Tibial artery (tissue), 4 donors: Measurements from ENCODE around the gene GALNT14.

Experiments
- DNase-seq, 2 donors: peaks; one replicate each; pipeline ENCODE4 v3.0.0-alpha.2; 2019
- H3K27ac ChIP-seq, 2 donors: fragments of 200-600 bp; sonication (generic) in 1 of 2; 1 replicate in 1 of 2; 2 replicates in 1 of 2; pipeline ENCODE4 v1.5.1; 2018 to 2019; ENCODE audit warnings: mild to moderate bottlenecking in 1 of 2
- H3K27me3 ChIP-seq, 2 donors: fragments of 200-600 bp; sonication (generic) in 1 of 2; one replicate each; pipeline versions ENCODE4 v1.5.1 to v1.6.0; 2016 to 2019
- H3K36me3 ChIP-seq, 3 donors: fragments of 200-600 bp; sonication (generic) in 2 of 3; one replicate each; pipeline ENCODE4 v1.5.1; 2016 to 2019; ENCODE audit warnings: mild to moderate bottlenecking in 2 of 3
- H3K4me1 ChIP-seq, 4 donors: fragments of 200-600 bp; sonication (generic) in 2 of 4; 1 replicate in 3 of 4; 2 replicates in 1 of 4; pipeline ENCODE4 v1.5.1; 2016 to 2019
- H3K4me3 ChIP-seq, 2 donors: fragments of 200-600 bp; sonication (generic) in 1 of 2; 1 replicate in 1 of 2; 2 replicates in 1 of 2; pipeline ENCODE4 v1.5.1; 2018 to 2019; ENCODE audit warnings: mild to moderate bottlenecking in 2 of 2
- H3K9me3 ChIP-seq, 3 donors: fragments of 200-600 bp; sonication (generic) in 1 of 3; one replicate each; pipeline ENCODE4 v1.5.1; 2016 to 2019
- intact Hi-C: fragments of 100-400 bp; cut with DNase I; formaldehyde crosslinking; loops from one replicate; pipeline ENCODE4 v1.15.0; 2023; ENCODE audit warnings: low total_unique reads
- TF ChIP-seq, protein P1 (sequence below), 2 experiments: fragments of 200-600 bp in 1 of 2; fragments of 450-650 bp in 1 of 2; IDR thresholded peaks; one replicate each; pipeline ENCODE4 v1.5.1; 2017 to 2019; ENCODE audit warnings: antibody characterized with exemption in 2 of 2, mild to moderate bottlenecking in 1 of 2, moderate library complexity in 1 of 2

GALNT14 gene

DNA sequence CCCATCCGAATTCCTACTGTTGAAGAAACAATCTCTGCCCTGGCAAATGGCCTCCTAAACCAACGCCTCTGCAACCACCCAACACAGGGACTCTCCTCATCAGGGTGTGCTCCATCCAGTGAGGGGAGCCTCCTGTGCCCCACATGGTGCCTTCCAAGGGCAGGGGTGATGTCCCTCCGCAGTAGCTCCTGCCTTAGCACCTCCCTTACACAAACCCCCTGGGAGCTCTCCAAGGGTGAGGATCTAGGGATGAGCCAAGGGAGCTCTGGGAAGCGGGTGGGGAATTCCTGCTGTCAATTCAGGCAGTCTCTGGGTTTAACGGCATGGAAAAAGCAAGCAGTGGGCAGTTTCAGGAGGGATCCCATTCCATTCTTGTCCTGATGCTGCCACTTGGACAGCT, 3.8 kb downstream of the GALNT14 start:
- Histone ChIP-seq H3K4me1 (peaks cover 3 to 22% (median 18%) of the 10 kb centered on the region in 4 donors), H3K27ac (no peak overlapping the region), H3K9me3 (no peaks in the 10 kb centered on the region), H3K4me3 (no peak overlapping the region), H3K27me3 (peaks cover 0 to 52% of the 10 kb centered on the region in 2 donors), H3K36me3 (no peaks in the 10 kb centered on the region)
- DNase-seq = no peak
- TF ChIP-seq, protein P1, sequence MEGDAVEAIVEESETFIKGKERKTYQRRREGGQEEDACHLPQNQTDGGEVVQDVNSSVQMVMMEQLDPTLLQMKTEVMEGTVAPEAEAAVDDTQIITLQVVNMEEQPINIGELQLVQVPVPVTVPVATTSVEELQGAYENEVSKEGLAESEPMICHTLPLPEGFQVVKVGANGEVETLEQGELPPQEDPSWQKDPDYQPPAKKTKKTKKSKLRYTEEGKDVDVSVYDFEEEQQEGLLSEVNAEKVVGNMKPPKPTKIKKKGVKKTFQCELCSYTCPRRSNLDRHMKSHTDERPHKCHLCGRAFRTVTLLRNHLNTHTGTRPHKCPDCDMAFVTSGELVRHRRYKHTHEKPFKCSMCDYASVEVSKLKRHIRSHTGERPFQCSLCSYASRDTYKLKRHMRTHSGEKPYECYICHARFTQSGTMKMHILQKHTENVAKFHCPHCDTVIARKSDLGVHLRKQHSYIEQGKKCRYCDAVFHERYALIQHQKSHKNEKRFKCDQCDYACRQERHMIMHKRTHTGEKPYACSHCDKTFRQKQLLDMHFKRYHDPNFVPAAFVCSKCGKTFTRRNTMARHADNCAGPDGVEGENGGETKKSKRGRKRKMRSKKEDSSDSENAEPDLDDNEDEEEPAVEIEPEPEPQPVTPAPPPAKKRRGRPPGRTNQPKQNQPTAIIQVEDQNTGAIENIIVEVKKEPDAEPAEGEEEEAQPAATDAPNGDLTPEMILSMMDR (IDR thresholded peaks at IDR 0.05) = no peak
- intact Hi-C loops = no loop called here

DNA sequence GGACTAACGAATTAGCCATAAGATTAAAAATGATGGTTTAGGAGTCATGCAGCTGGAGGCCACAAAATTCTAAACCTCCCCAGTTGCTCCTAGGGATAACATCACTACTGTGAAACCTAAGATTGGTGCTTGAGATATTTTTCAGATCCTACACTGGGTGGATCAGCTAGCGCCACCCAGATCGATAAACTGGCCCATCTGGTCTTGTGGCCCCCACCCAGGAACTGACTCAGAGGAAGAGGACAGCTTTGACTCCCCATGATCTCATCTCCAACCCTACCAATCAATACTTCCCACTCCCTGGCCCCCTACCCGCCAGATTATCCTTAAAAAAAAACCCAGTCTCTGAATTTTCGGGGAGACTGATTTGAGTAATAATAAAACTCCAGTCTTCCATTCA, 5.5 kb downstream of the GALNT14 start:
- peaks cover 0 to 52% of the 10 kb centered on the region in 2 donors for H3K27me3 ChIP-seq
- H3K27ac ChIP-seq = no peak overlapping the region
- no peak overlapping the region for H3K4me3 ChIP-seq
- intact Hi-C loops = no loop called here
- no peaks in the 10 kb centered on the region for H3K36me3 ChIP-seq
- TF ChIP-seq, protein P1 (IDR thresholded peaks at IDR 0.05) = no peak
- peaks cover 3 to 12% (median 11%) of the 10 kb centered on the region in 4 donors for H3K4me1 ChIP-seq
- no peaks in the 10 kb centered on the region for H3K9me3 ChIP-seq
- DNase-seq = no peak

DNA sequence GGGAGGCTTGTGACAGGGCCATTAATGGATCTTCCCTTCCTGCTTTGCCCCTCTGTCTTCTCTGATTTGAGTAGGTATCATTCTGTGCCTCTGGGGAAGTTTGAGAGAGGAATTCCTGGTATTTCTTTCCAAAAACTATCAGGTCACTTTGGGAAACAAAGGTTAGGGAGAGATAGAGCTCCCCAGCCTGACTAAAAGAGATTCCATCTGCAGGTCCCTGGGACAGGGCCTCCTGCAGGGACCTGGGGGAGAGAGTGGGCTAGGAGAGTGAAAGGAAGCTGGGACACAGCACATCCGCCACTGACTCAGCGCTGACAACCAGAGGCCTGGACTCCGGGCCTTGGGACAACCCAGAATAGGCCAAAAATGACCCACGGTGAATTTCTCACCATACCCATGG, 6.4 kb downstream of the GALNT14 start:
- intact Hi-C loops = no loop called here

DNA sequence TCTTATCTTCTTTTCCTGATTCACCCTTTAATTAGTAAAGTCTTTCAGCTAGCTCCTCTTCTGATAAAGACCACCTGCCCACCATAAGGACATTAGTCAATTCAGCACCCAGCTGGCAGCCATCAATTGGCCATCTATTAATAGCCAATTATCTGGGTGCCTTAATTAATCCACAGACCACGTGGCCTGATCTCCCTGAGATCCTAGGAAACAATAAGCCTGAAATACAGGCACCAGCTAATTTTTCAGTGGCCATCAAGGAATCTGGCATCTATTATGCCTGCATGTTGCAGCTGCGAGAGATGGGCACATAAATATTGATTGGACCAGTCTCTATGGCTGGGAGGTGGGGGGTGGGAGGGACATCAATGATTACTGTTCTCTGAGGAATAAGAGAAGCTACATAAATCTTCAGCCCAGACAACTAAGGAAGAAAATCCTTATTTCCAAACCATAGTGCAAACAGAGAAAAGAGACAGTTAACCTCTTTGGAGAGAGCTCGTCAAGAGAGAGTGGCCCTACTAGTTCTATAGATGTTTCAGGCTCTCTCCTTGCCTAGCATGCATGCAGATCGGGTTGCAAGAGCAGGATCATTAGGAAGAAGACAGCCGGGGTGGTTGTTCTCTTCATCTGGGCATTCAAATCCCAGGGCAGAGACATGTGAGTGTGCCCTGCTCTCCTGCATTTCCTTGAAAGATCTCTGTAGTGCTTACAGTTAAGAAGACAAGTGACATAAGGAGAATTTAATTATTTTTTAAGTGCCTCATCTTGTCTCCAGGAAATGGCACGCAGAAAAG, 8.7 kb downstream of the GALNT14 start:
- TF ChIP-seq, protein P1 (IDR thresholded peaks at IDR 0.05) = no peak
- DNase-seq = no peak
- intact Hi-C loops = no loop called here
- no peaks in the 10 kb centered on the region for H3K4me1 ChIP-seq
- peaks cover 0 to 25% of the 10 kb centered on the region in 2 donors for H3K27me3 ChIP-seq
- no peaks in the 10 kb centered on the region for H3K9me3 ChIP-seq
- H3K36me3 ChIP-seq = no peaks in the 10 kb centered on the region
- H3K27ac ChIP-seq = no peak overlapping the region
- no peak overlapping the region for H3K4me3 ChIP-seq

More for the DNA sequence above, 6.4 kb downstream of the GALNT14 start:
- Histone ChIP-seq H3K27me3 (peaks cover 0 to 44% of the 10 kb centered on the region in 2 donors), H3K4me3 (no peak overlapping the region), H3K36me3 (no peaks in the 10 kb centered on the region), H3K4me1 (peaks cover 0 to 3% (median 2%) of the 10 kb centered on the region in 4 donors), H3K9me3 (no peaks in the 10 kb centered on the region), H3K27ac (no peak overlapping the region)
- no peak for DNase-seq
- TF ChIP-seq, protein P1 (IDR thresholded peaks at IDR 0.05) = no peak

DNA sequence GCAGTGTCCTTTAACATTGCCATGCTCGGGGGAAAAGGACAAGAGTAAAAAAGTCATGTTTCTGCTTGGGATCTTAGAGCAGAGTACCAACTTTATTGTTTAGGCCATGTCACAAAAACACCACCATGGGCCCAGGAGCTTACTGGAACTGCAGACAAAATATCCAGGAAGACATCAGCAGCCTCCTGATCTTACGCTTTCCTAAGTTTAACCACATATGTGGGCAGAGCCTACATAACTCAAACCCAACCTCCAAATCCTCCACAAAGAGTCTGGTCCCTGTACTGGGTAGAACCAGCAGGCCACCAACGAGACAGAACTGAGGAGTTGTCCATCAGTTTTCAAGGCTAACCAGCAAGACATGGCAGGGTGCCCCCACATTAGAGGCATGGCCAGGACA, 10.3 kb downstream of the GALNT14 start:
- Histone ChIP-seq H3K4me1 (no peaks in the 10 kb centered on the region), H3K27ac (no peak overlapping the region), H3K27me3 (peaks cover 0 to 20% of the 10 kb centered on the region in 2 donors), H3K9me3 (no peaks in the 10 kb centered on the region), H3K36me3 (no peaks in the 10 kb centered on the region), H3K4me3 (no peak overlapping the region)
- TF ChIP-seq, protein P1 (IDR thresholded peaks at IDR 0.05) = no peak
- intact Hi-C loops = no loop called here
- no peak for DNase-seq
